Liver (tissue), 3 donors: Measurements from ENCODE around the gene ENOSF1.
"Not testable (repeated sequence)": the region's sequence is repeated elsewhere in the genome, so short reads cannot be mapped to it uniquely, and the experiment has no call there.

Experiments
- GABPA ChIP-seq, 2 donors: IDR thresholded peaks in 1 of 2; conservative IDR thresholded peaks in 1 of 2; 2 replicates each; pipeline ENCODE4 v1.6.1; 2016; ENCODE audit warnings: antibody characterized with exemption in 2 of 2, mild to moderate bottlenecking in 1 of 2, moderate library complexity in 1 of 2
- JUND ChIP-seq, 2 donors: IDR thresholded peaks; 2 replicates each; pipeline ENCODE4 v1.6.1; 2016; ENCODE audit warnings: antibody characterized with exemption in 2 of 2
- YY1 ChIP-seq: IDR thresholded peaks from 2 replicates; pipeline ENCODE4 v1.6.1; 2016; ENCODE audit warnings: antibody characterized with exemption, mild to moderate bottlenecking
- TF ChIP-seq, protein P1 (sequence below): fragments of 150-350 bp; IDR thresholded peaks from 2 replicates; pipeline ENCODE4 v1.5.1; 2017; ENCODE audit warnings: improper control_type of control experiment, low read depth, low read length; ENCODE audit not compliant: missing input control
- TF ChIP-seq, protein P2 (sequence below): IDR thresholded peaks from 2 replicates; pipeline ENCODE4 v1.6.1; 2016; ENCODE audit warnings: antibody characterized with exemption, mild to moderate bottlenecking
- TF ChIP-seq, protein P3 (sequence below): IDR thresholded peaks from 2 replicates; pipeline ENCODE4 v1.6.1; 2016; ENCODE audit warnings: antibody characterized with exemption
- donor health status: healthy.
- donor health status: healthy.

DNA sequence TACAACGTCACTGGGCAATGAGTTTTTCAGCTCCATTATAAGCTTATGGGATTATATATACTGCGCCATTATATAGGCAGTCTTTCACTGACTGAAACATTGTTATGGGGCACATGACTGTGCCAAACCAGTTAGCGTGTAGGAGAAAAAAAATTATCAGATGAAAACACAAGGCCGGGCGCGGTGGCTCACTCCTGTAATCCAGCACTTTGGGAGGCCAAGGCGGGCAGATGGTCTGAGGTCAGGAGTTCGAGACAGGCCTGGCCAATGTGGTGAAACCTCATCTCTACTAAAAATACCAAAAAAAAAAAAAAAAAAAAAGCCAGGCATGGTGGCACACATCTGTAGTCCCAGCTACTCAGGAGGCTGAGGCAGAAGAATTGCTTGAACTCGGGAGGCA, 30.0 kb downstream of the ENOSF1 start:
- TF ChIP-seq, protein P1, sequence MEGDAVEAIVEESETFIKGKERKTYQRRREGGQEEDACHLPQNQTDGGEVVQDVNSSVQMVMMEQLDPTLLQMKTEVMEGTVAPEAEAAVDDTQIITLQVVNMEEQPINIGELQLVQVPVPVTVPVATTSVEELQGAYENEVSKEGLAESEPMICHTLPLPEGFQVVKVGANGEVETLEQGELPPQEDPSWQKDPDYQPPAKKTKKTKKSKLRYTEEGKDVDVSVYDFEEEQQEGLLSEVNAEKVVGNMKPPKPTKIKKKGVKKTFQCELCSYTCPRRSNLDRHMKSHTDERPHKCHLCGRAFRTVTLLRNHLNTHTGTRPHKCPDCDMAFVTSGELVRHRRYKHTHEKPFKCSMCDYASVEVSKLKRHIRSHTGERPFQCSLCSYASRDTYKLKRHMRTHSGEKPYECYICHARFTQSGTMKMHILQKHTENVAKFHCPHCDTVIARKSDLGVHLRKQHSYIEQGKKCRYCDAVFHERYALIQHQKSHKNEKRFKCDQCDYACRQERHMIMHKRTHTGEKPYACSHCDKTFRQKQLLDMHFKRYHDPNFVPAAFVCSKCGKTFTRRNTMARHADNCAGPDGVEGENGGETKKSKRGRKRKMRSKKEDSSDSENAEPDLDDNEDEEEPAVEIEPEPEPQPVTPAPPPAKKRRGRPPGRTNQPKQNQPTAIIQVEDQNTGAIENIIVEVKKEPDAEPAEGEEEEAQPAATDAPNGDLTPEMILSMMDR, result not testable (repeated sequence)
- TF ChIP-seq YY1; JUND (IDR thresholded peaks at IDR 0.05); GABPA (IDR thresholded peaks at IDR 0.05 in 1 of 2, conservative IDR thresholded peaks at IDR 0.05 in 1 of 2): not testable (repeated sequence)
- TF ChIP-seq, protein P2, sequence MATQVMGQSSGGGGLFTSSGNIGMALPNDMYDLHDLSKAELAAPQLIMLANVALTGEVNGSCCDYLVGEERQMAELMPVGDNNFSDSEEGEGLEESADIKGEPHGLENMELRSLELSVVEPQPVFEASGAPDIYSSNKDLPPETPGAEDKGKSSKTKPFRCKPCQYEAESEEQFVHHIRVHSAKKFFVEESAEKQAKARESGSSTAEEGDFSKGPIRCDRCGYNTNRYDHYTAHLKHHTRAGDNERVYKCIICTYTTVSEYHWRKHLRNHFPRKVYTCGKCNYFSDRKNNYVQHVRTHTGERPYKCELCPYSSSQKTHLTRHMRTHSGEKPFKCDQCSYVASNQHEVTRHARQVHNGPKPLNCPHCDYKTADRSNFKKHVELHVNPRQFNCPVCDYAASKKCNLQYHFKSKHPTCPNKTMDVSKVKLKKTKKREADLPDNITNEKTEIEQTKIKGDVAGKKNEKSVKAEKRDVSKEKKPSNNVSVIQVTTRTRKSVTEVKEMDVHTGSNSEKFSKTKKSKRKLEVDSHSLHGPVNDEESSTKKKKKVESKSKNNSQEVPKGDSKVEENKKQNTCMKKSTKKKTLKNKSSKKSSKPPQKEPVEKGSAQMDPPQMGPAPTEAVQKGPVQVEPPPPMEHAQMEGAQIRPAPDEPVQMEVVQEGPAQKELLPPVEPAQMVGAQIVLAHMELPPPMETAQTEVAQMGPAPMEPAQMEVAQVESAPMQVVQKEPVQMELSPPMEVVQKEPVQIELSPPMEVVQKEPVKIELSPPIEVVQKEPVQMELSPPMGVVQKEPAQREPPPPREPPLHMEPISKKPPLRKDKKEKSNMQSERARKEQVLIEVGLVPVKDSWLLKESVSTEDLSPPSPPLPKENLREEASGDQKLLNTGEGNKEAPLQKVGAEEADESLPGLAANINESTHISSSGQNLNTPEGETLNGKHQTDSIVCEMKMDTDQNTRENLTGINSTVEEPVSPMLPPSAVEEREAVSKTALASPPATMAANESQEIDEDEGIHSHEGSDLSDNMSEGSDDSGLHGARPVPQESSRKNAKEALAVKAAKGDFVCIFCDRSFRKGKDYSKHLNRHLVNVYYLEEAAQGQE, result not testable (repeated sequence)
- TF ChIP-seq, protein P3, sequence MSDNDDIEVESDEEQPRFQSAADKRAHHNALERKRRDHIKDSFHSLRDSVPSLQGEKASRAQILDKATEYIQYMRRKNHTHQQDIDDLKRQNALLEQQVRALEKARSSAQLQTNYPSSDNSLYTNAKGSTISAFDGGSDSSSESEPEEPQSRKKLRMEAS, result not testable (repeated sequence)
